HG03442 (cell line): ENCODE measurements around the gene GSTT2.
A peak's percentile ranks its signal among the peaks of the same experiment; 100 is the strongest.
"Not testable (repeated sequence)": the region's sequence is repeated elsewhere in the genome, so short reads cannot be mapped to it uniquely, and the experiment has no call there.

Experiments
- ATAC-seq: cut with Tn5 transposase; IDR thresholded peaks from one replicate; pipeline ENCODE4 v1.9.1; 2021; ENCODE audit warnings: mild to moderate bottlenecking, moderate library complexity; ENCODE audit not compliant: unreplicated experiment

GSTT2 gene

GRCh38 chr22:23971927-23972326 is 8.0 kb upstream of the GSTT2 start:
- ATAC-seq, result not testable (repeated sequence)

- peak; percentile 90 for ATAC-seq
Measured at GRCh38 chr22:23974345-23974744, 5.6 kb upstream of the GSTT2 start, which contains the start of gene DDT. DDT (minus strand) TSS chr22:23974441; CDS start chr22:23974414, 27 bp downstream.

- not testable (repeated sequence) for ATAC-seq
Measured at GRCh38 chr22:23974836-23975352, 5.0 kb upstream of the GSTT2 start.

- ATAC-seq, result not testable (repeated sequence)
Measured at GRCh38 chr22:23977304-23977703, 2.6 kb upstream of the GSTT2 start.

GRCh38 chr22:23980567-23980966 is 633 bp downstream of the GSTT2 start:
- ATAC-seq, result not testable (repeated sequence)

- no peak for ATAC-seq
Measured at GRCh38 chr22:23984430-23984829, 4.5 kb downstream of the GSTT2 start.

- not testable (repeated sequence) for ATAC-seq
Measured at GRCh38 chr22:23986089-23986488, 6.2 kb downstream of the GSTT2 start.

GRCh38 chr22:23986538-23987178 is 6.7 kb downstream of the GSTT2 start:
- not testable (repeated sequence) for ATAC-seq

- ATAC-seq, result not testable (repeated sequence)
Measured at GRCh38 chr22:23989583-23990244, 9.8 kb downstream of the GSTT2 start.

- ATAC-seq, result not testable (repeated sequence)
Measured at GRCh38 chr22:23993080-23993479, 13.1 kb downstream of the GSTT2 start.

- not testable (repeated sequence) for ATAC-seq
Measured at GRCh38 chr22:23993581-23994177, 13.7 kb downstream of the GSTT2 start.

GRCh38 chr22:23997092-23997491 is 17.2 kb downstream of the GSTT2 start:
- ATAC-seq, result no peak

- ATAC-seq, result not testable (repeated sequence)
Measured at GRCh38 chr22:23999779-24000178, 19.8 kb downstream of the GSTT2 start.

GRCh38 chr22:24001314-24001713 is 21.4 kb downstream of the GSTT2 start:
- ATAC-seq, result no peak

GRCh38 chr22:24002272-24002671 is 22.3 kb downstream of the GSTT2 start:
- ATAC-seq, result no peak

- ATAC-seq, result no peak
Measured at GRCh38 chr22:24002851-24003250, 22.9 kb downstream of the GSTT2 start.

- ATAC-seq, result no peak
Measured at GRCh38 chr22:24003887-24004286, 24.0 kb downstream of the GSTT2 start.

- no peak for ATAC-seq
Measured at GRCh38 chr22:24005201-24005600, 25.3 kb downstream of the GSTT2 start, which contains the start of gene GSTT4. GSTT4 (minus strand) TSS chr22:24005453; CDS start chr22:24005356, 97 bp downstream.

- ATAC-seq, result no peak
Measured at GRCh38 chr22:24006207-24006913, 26.4 kb downstream of the GSTT2 start.

GRCh38 chr22:24006914-24007214 is 26.9 kb downstream of the GSTT2 start:
- no peak for ATAC-seq
